ENCODE data around the gene CCSER2.

The CCSER2 gene

DNA sequence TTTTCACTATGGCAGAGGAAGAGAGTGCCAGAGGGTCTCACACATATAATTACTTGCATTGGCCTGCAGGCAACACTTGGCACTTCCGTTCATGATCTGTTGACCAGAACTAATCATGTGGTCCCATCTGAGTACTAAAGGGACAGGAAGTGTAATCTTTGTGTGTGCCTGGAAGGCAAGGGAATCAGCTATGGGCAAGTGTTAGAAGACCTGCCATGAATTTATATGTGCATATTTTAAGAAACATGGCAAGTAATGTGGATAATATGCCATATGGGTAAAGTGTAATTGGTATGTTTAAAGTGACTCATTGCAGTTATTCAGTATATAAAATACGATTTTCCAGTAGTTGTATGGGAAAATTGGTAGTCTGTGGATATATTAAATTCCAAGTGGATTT lies 46.1 kb downstream of the CCSER2 start:
- TF ChIP-seq FOXP2 (optimal IDR thresholded peaks at IDR 0.05; ENCODE audit: control extremely low read depth, extremely low read length, insufficient read depth) (no peak), EZH2 (IDR thresholded peaks at IDR 0.05) (no peak), POLR2AphosphoS5 (IDR thresholded peaks at IDR 0.05; ENCODE audit: borderline replicate concordance, low read depth, low read length) (no peak)
- DNase-seq (ENCODE audit: low read depth, low spot score): no peak
- Histone ChIP-seq H3K9me3 (ENCODE audit: low read depth, low read length) (no peaks in the 10 kb centered on the region), H3K36me3 (ENCODE audit: insufficient read depth, low read length) (no peaks in the 10 kb centered on the region), H3K27ac (no peak overlapping the region), H3K9ac (ENCODE audit: insufficient read length) (no peak overlapping the region), H3K4me3 (no peak overlapping the region)

DNA sequence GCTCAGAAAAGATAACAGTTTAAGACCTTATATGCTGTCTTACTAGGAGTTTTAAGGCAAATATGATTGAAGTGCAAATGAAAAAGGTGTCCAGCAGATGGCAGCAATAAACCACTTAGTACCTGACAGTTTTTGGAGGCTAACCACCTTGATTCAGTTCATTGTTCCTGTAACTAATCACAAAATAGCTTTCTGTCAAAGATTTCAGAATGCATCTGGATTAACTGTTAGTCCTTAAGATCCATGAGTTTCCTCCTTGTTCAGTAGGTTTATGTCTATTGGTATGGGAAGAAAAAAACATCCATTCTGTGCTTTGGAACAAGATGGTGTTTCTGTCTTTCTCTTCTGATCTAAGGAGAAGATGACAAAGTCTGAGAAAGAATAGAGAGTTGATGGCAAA lies 46.6 kb downstream of the CCSER2 start:
- TF ChIP-seq FOXP2 (optimal IDR thresholded peaks at IDR 0.05; ENCODE audit: control extremely low read depth, extremely low read length, insufficient read depth) (no peak), EZH2 (IDR thresholded peaks at IDR 0.05) (no peak), POLR2AphosphoS5 (IDR thresholded peaks at IDR 0.05; ENCODE audit: borderline replicate concordance, low read depth, low read length) (no peak)
- Histone ChIP-seq H3K27ac (no peak overlapping the region), H3K9ac (ENCODE audit: insufficient read length) (no peak overlapping the region), H3K36me3 (ENCODE audit: insufficient read depth, low read length) (no peaks in the 10 kb centered on the region), H3K9me3 (ENCODE audit: low read depth, low read length) (no peaks in the 10 kb centered on the region), H3K4me3 (no peak overlapping the region)
- DNase-seq (ENCODE audit: low read depth, low spot score): peak; percentile 18

DNA sequence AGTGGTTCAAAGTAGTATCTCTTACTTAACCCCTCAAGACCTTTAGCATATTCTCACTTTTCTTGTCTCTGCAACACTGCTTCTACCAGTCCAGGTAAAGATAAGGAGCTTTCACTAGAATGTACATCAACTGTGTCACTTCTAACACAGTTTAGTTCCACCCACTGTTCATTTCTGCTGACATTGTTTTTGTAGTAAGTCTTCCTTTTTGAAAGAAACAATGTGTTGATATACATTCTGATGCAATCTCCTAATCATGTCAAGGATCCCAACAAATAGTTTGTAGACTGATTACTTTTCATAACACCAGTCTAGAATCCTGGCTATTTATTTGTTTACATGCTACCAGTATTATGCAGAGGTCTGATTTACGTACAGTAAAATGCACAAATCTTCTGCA lies 47.5 kb downstream of the CCSER2 start:
- Histone ChIP-seq H3K9me3 (ENCODE audit: low read depth, low read length) (no peaks in the 10 kb centered on the region), H3K4me3 (no peak overlapping the region), H3K36me3 (ENCODE audit: insufficient read depth, low read length) (no peaks in the 10 kb centered on the region), H3K9ac (ENCODE audit: insufficient read length) (no peak overlapping the region), H3K27ac (no peak overlapping the region)
- TF ChIP-seq EZH2 (IDR thresholded peaks at IDR 0.05) (no peak), FOXP2 (optimal IDR thresholded peaks at IDR 0.05; ENCODE audit: control extremely low read depth, extremely low read length, insufficient read depth) (no peak), POLR2AphosphoS5 (IDR thresholded peaks at IDR 0.05; ENCODE audit: borderline replicate concordance, low read depth, low read length) (no peak)
- no peak for DNase-seq (ENCODE audit: low read depth, low spot score)

DNA sequence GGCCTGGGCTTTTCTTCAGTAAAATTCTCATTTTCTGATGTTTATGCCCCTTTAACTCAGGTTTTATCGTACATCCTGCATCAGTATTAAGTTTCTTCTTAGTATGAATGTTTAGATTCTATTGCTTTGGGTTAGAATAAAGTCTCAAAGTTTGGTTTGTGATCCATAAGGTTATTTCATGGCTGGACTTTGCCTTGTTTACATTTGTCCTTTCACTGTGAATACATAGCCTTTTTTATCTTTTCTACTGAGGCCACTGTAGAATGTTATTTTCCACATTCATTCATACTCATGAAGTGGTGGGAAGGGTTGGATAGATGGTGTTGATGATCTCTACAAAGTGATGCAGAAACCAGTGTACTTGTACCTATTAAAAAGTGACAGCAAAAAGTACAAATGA lies 59.8 kb downstream of the CCSER2 start:
- no peaks in the 10 kb centered on the region for H3K36me3 ChIP-seq (ENCODE audit: insufficient read depth, low read length)
- no peak overlapping the region for H3K27ac ChIP-seq
- no peaks in the 10 kb centered on the region for H3K9me3 ChIP-seq (ENCODE audit: low read depth, low read length)
- no peak overlapping the region for H3K9ac ChIP-seq (ENCODE audit: insufficient read length)
- TF ChIP-seq POLR2AphosphoS5 (IDR thresholded peaks at IDR 0.05; ENCODE audit: borderline replicate concordance, low read depth, low read length) (no peak), EZH2 (IDR thresholded peaks at IDR 0.05) (no peak)
- no peak for DNase-seq (ENCODE audit: low read depth, low spot score)
- H3K4me3 ChIP-seq: no peak overlapping the region

DNA sequence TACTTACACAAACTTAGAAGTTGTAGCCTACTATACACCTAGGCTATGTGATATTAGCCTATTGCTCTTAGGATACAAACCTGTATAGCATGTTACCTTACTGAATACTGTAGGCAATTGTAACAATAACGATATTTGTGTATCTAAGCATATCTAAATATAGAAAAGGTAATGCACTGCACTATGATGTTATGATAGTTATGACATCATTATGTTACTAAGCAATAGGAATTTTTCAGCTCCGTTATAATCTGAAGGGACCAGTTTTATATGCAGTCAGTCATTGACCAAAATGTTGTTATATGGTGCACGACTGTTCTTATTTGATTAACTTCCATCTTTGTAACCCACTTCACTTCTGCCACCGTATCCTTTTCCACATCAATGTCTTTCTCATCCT lies 62.0 kb downstream of the CCSER2 start:
- TF ChIP-seq POLR2AphosphoS5 (IDR thresholded peaks at IDR 0.05; ENCODE audit: borderline replicate concordance, low read depth, low read length): no peak
- TF ChIP-seq EZH2 (IDR thresholded peaks at IDR 0.05): no peak
- TF ChIP-seq FOXP2 (optimal IDR thresholded peaks at IDR 0.05; ENCODE audit: control extremely low read depth, extremely low read length, insufficient read depth): no peak
- H3K9me3 ChIP-seq (ENCODE audit: low read depth, low read length): no peaks in the 10 kb centered on the region
- no peak overlapping the region for H3K4me3 ChIP-seq
- no peaks in the 10 kb centered on the region for H3K36me3 ChIP-seq (ENCODE audit: insufficient read depth, low read length)
- DNase-seq (ENCODE audit: low read depth, low spot score): no peak
- H3K27ac ChIP-seq: no peak overlapping the region
- no peak overlapping the region for H3K9ac ChIP-seq (ENCODE audit: insufficient read length)

DNA sequence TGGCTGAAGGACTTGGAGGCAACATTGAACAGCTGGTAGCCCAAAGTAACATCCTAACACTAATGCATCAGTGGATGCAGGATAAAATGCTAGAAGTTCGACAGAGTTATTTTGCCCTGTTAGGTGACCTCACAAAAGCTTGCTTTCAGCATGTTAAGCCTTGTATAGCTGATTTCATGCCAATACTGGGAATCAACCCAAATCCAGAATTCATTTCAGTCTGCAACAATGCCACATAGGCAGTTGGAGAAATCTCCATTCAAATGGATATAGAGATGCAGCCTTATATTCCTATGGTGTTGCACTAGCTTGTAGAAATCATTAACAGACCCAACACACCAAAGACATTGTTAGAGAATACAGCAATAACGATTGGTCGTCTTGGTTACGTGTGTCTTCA lies 62.9 kb downstream of the CCSER2 start:
- no peak for DNase-seq (ENCODE audit: low read depth, low spot score)
- no peak for TF ChIP-seq FOXP2 (optimal IDR thresholded peaks at IDR 0.05; ENCODE audit: control extremely low read depth, extremely low read length, insufficient read depth)
- no peak for TF ChIP-seq POLR2AphosphoS5 (IDR thresholded peaks at IDR 0.05; ENCODE audit: borderline replicate concordance, low read depth, low read length)
- no peak for TF ChIP-seq EZH2 (IDR thresholded peaks at IDR 0.05)
- Histone ChIP-seq H3K4me3 (no peak overlapping the region), H3K36me3 (ENCODE audit: insufficient read depth, low read length) (no peaks in the 10 kb centered on the region), H3K9ac (ENCODE audit: insufficient read length) (no peak overlapping the region), H3K27ac (no peak overlapping the region), H3K9me3 (ENCODE audit: low read depth, low read length) (no peaks in the 10 kb centered on the region)

DNA sequence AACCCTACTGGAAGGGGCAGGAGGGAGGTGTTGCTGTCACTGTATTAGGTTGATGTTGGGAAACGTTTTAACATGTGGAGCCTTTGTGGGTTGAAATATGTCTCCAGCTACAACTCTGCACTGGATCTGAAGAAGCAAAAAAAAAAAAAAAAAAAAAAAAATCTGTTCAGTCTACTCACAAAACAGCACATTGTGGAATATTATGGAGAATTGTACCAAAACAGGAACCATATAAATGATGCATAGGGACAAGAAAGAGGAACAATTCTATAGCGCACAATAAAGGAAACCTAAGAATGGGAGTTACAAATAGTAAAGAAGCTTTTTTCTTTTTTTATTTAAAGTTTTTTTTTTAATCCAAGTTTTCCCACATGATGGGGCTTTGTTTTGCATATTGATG lies 63.8 kb downstream of the CCSER2 start:
- no peak for DNase-seq (ENCODE audit: low read depth, low spot score)
- no peak overlapping the region for H3K9ac ChIP-seq (ENCODE audit: insufficient read length)
- H3K4me3 ChIP-seq: no peak overlapping the region
- no peaks in the 10 kb centered on the region for H3K36me3 ChIP-seq (ENCODE audit: insufficient read depth, low read length)
- no peak for TF ChIP-seq EZH2 (IDR thresholded peaks at IDR 0.05)
- no peak for TF ChIP-seq POLR2AphosphoS5 (IDR thresholded peaks at IDR 0.05; ENCODE audit: borderline replicate concordance, low read depth, low read length)
- TF ChIP-seq FOXP2 (optimal IDR thresholded peaks at IDR 0.05; ENCODE audit: control extremely low read depth, extremely low read length, insufficient read depth): no peak
- no peaks in the 10 kb centered on the region for H3K9me3 ChIP-seq (ENCODE audit: low read depth, low read length)
- no peak overlapping the region for H3K27ac ChIP-seq

DNA sequence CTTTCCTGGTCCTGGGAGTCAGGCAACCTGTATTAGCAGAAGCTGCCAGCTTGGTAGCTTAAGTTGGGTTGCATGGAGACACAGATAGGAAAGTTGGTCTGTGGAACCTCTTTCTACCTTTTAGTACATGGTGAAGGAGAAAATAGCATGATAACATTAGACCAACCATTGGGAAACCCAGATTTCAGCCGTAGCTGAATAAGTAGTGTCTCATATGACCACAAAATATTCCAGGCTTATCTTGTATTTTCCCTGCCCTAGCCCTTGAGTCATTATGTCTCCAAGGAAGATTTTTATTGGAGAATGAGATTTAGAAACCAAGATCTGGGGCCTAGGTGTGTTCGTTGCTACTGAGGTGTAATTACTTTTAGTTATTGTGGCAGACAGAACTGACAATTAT lies 67.2 kb downstream of the CCSER2 start:
- no peak for DNase-seq (ENCODE audit: low read depth, low spot score)
- H3K9me3 ChIP-seq (ENCODE audit: low read depth, low read length): no peaks in the 10 kb centered on the region
- TF ChIP-seq FOXP2 (optimal IDR thresholded peaks at IDR 0.05; ENCODE audit: control extremely low read depth, extremely low read length, insufficient read depth): no peak
- no peak for TF ChIP-seq EZH2 (IDR thresholded peaks at IDR 0.05)
- no peak for TF ChIP-seq POLR2AphosphoS5 (IDR thresholded peaks at IDR 0.05; ENCODE audit: borderline replicate concordance, low read depth, low read length)
- no peaks in the 10 kb centered on the region for H3K36me3 ChIP-seq (ENCODE audit: insufficient read depth, low read length)
- no peak overlapping the region for H3K27ac ChIP-seq
- H3K4me3 ChIP-seq: no peak overlapping the region
- H3K9ac ChIP-seq (ENCODE audit: insufficient read length): no peak overlapping the region

DNA sequence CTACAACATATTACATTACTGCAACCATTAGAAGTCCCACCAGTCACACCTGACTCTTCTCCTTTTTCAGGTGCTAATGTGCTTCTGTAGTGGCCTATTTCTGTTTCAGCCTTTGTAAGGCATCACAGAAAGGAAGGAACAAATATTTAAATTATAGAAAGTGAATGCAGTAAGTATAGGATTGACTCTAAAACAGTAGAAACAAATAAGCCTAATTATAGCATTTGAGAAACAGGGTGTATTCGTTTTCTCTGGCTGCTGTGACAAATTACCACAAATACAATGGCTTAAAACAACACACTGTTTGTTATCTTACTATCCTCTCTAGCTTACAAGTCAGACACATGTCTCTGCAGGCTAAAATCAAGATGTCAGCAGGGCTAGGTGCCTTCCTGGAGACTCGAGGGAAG lies 69.4 kb downstream of the CCSER2 start:
- TF ChIP-seq FOXP2 (optimal IDR thresholded peaks at IDR 0.05; ENCODE audit: control extremely low read depth, extremely low read length, insufficient read depth) (no peak), EZH2 (IDR thresholded peaks at IDR 0.05) (no peak), POLR2AphosphoS5 (IDR thresholded peaks at IDR 0.05; ENCODE audit: borderline replicate concordance, low read depth, low read length) (no peak)
- Histone ChIP-seq H3K4me3 (no peak overlapping the region), H3K9ac (ENCODE audit: insufficient read length) (no peak overlapping the region), H3K36me3 (ENCODE audit: insufficient read depth, low read length) (no peaks in the 10 kb centered on the region), H3K27ac (no peak overlapping the region), H3K9me3 (ENCODE audit: low read depth, low read length) (no peaks in the 10 kb centered on the region)
- no peak for DNase-seq (ENCODE audit: low read depth, low spot score)

Data from SK-N-MC (cell line).